Measurements from ENCODE around the gene GTF3C5. TPM values are rescaled to one million over a fixed set of nuclear protein-coding genes. Genes with fewer than 3 reads are reported as not detected.
"Not testable (repeated sequence)": the region's sequence is repeated elsewhere in the genome, so short reads cannot be mapped to it uniquely, and the experiment has no call there.

GTF3C5 gene
- total RNA-seq, 1 donor from 2014 or later = 36.3 TPM

GRCh38 chr9:133054194-133054890, 23.5 kb downstream of the GTF3C5 start:
- DNase-seq (ENCODE audit: low read depth in 2 of 2) = no peak

- DNase-seq (ENCODE audit: low read depth in 2 of 2) = no peak
Observed at GRCh38 chr9:133054966-133055365, 24.2 kb downstream of the GTF3C5 start.

GRCh38 chr9:133055788-133056420, 25.1 kb downstream of the GTF3C5 start:
- DNase-seq (ENCODE audit: low read depth in 2 of 2) = no peak

- DNase-seq (ENCODE audit: low read depth in 2 of 2) = no peak
Observed at GRCh38 chr9:133056533-133056932, 25.7 kb downstream of the GTF3C5 start.

- no peak for DNase-seq (ENCODE audit: low read depth in 2 of 2)
Observed at GRCh38 chr9:133057006-133057405, 26.2 kb downstream of the GTF3C5 start.

- no peak for DNase-seq (ENCODE audit: low read depth in 2 of 2)
Observed at GRCh38 chr9:133057553-133057952, 26.8 kb downstream of the GTF3C5 start.

GRCh38 chr9:133058071-133058470, 27.3 kb downstream of the GTF3C5 start:
- DNase-seq (ENCODE audit: low read depth in 2 of 2) = no peak

- no peak for DNase-seq (ENCODE audit: low read depth in 2 of 2)
Observed at GRCh38 chr9:133058550-133059320, 27.9 kb downstream of the GTF3C5 start.

GRCh38 chr9:133059623-133060022, 28.8 kb downstream of the GTF3C5 start:
- DNase-seq (ENCODE audit: low read depth in 2 of 2) = no peak

GRCh38 chr9:133060417-133060841, 29.6 kb downstream of the GTF3C5 start:
- peak in 1 of 2 donors; percentile 12 for DNase-seq (ENCODE audit: low read depth in 2 of 2)

- not testable (repeated sequence) for DNase-seq (ENCODE audit: low read depth in 2 of 2)
Observed at GRCh38 chr9:133061019-133061763, 30.4 kb downstream of the GTF3C5 start.

- DNase-seq (ENCODE audit: low read depth in 2 of 2) = not testable (repeated sequence)
Observed at GRCh38 chr9:133061764-133062145, 31.0 kb downstream of the GTF3C5 start, which contains the start of gene CEL. TSS of gene CEL (plus strand) at chr9:133061981. CDS start at chr9:133062003, 22 bp downstream.

- DNase-seq (ENCODE audit: low read depth in 2 of 2) = not testable (repeated sequence)
Observed at GRCh38 chr9:133062569-133062968, 31.8 kb downstream of the GTF3C5 start.

GRCh38 chr9:133063159-133063499, 32.3 kb downstream of the GTF3C5 start:
- no peak for DNase-seq (ENCODE audit: low read depth in 2 of 2)

- DNase-seq (ENCODE audit: low read depth in 2 of 2) = no peak
Observed at GRCh38 chr9:133063500-133064231, 32.9 kb downstream of the GTF3C5 start.

GRCh38 chr9:133064241-133065069, 33.7 kb downstream of the GTF3C5 start:
- no peak for DNase-seq (ENCODE audit: low read depth in 2 of 2)

GRCh38 chr9:133065070-133065388, 34.2 kb downstream of the GTF3C5 start:
- no peak for DNase-seq (ENCODE audit: low read depth in 2 of 2)

GRCh38 chr9:133066181-133066983, 35.6 kb downstream of the GTF3C5 start:
- DNase-seq (ENCODE audit: low read depth in 2 of 2) = no peak

GRCh38 chr9:133067006-133067405, 36.2 kb downstream of the GTF3C5 start:
- DNase-seq (ENCODE audit: low read depth in 2 of 2) = no peak
